Measurements from ENCODE around the gene RNF187. TPM values are rescaled to one million over a fixed set of nuclear protein-coding genes. Genes with fewer than 3 reads are reported as not detected.

Gene RNF187
- total RNA-seq, 1 experiment from 2014 or later, result 143 TPM

DNA sequence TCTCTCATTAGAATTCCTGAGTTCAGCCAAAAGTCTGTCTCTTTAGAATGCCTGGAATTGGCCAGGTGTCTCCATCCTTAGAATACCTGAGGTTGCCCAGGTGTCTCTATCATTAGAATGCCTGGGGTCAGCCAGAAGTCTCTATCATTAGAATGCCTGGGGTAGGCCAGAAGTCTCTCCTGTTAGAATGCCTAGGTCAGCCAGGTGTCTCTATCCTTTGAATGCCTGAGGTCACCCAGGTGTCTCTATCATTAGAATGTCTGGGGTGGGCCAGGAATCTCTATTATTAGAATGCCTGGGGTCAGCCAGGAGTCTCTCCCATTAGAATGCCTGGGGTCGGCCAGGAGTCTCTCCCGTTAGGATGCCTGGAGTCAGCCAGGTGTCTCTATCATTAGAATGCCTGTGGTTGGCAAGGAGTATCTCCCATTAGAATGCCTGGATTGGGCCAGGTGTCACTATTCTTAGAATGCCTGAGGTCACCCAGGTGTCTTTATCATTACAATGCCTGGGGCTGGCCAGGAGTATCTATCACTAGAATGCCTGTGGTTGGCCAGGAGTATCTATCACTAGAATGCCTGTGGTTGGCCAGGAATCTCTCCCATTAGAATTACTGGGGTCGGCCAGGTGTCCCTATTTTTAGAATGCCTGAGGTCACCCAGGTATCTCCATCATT lies 43.0 kb downstream of the RNF187 start:
- no peak for DNase-seq (ENCODE audit: low read depth, low spot score)
- intact Hi-C loops (cut with micrococcal nuclease; ENCODE audit: unreplicated experiment), result no loop called here
- H3K4me1 ChIP-seq (ENCODE audit: control insufficient read depth, insufficient read depth, low read length), result no peaks in the 10 kb centered on the region
- TF ChIP-seq, protein P1, sequence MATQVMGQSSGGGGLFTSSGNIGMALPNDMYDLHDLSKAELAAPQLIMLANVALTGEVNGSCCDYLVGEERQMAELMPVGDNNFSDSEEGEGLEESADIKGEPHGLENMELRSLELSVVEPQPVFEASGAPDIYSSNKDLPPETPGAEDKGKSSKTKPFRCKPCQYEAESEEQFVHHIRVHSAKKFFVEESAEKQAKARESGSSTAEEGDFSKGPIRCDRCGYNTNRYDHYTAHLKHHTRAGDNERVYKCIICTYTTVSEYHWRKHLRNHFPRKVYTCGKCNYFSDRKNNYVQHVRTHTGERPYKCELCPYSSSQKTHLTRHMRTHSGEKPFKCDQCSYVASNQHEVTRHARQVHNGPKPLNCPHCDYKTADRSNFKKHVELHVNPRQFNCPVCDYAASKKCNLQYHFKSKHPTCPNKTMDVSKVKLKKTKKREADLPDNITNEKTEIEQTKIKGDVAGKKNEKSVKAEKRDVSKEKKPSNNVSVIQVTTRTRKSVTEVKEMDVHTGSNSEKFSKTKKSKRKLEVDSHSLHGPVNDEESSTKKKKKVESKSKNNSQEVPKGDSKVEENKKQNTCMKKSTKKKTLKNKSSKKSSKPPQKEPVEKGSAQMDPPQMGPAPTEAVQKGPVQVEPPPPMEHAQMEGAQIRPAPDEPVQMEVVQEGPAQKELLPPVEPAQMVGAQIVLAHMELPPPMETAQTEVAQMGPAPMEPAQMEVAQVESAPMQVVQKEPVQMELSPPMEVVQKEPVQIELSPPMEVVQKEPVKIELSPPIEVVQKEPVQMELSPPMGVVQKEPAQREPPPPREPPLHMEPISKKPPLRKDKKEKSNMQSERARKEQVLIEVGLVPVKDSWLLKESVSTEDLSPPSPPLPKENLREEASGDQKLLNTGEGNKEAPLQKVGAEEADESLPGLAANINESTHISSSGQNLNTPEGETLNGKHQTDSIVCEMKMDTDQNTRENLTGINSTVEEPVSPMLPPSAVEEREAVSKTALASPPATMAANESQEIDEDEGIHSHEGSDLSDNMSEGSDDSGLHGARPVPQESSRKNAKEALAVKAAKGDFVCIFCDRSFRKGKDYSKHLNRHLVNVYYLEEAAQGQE (IDR thresholded peaks at IDR 0.05; ENCODE audit: insufficient read depth in 1 of 2, low read depth in 2 of 2, low read length in 1 of 2), result no peak
- TF ChIP-seq SIN3A (IDR thresholded peaks at IDR 0.05; ENCODE audit: borderline replicate concordance, insufficient read depth, low read depth, low read length), result no peak
- TF ChIP-seq POLR2AphosphoS5 (IDR thresholded peaks at IDR 0.05; ENCODE audit: low read depth, low read length), result no peak
- TF ChIP-seq TCF7L2 (IDR thresholded peaks at IDR 0.05; ENCODE audit: low read depth, low read length), result no peak
- TF ChIP-seq, protein P2, sequence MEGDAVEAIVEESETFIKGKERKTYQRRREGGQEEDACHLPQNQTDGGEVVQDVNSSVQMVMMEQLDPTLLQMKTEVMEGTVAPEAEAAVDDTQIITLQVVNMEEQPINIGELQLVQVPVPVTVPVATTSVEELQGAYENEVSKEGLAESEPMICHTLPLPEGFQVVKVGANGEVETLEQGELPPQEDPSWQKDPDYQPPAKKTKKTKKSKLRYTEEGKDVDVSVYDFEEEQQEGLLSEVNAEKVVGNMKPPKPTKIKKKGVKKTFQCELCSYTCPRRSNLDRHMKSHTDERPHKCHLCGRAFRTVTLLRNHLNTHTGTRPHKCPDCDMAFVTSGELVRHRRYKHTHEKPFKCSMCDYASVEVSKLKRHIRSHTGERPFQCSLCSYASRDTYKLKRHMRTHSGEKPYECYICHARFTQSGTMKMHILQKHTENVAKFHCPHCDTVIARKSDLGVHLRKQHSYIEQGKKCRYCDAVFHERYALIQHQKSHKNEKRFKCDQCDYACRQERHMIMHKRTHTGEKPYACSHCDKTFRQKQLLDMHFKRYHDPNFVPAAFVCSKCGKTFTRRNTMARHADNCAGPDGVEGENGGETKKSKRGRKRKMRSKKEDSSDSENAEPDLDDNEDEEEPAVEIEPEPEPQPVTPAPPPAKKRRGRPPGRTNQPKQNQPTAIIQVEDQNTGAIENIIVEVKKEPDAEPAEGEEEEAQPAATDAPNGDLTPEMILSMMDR (IDR thresholded peaks at IDR 0.05), result no peak
- no peaks in the 10 kb centered on the region for H3K27me3 ChIP-seq (ENCODE audit: control insufficient read depth, insufficient read depth, low read length)
- H3K36me3 ChIP-seq (ENCODE audit: control insufficient read depth, insufficient read depth, low read length), result no peaks in the 10 kb centered on the region
- H3K9me3 ChIP-seq (ENCODE audit: control insufficient read depth, insufficient read depth, low read depth, low read length), result no peaks in the 10 kb centered on the region
- in situ Hi-C loops (cut with HindIII; ENCODE audit: low pct_unique_long_range_greater_than_20kb, low sequenced_read_pairs), result no loop called here
- no peak overlapping the region for H3K4me3 ChIP-seq (ENCODE audit: low read depth in 2 of 2, low read length in 2 of 2)
- BruUV-seq (replicated peaks), result no TSS peak
- no peak for ATAC-seq
- no peak overlapping the region for H3K27ac ChIP-seq (ENCODE audit: low read length)
- ChIA-PET CTCF (no interaction called here), POLR2A (no interaction called here)

DNA sequence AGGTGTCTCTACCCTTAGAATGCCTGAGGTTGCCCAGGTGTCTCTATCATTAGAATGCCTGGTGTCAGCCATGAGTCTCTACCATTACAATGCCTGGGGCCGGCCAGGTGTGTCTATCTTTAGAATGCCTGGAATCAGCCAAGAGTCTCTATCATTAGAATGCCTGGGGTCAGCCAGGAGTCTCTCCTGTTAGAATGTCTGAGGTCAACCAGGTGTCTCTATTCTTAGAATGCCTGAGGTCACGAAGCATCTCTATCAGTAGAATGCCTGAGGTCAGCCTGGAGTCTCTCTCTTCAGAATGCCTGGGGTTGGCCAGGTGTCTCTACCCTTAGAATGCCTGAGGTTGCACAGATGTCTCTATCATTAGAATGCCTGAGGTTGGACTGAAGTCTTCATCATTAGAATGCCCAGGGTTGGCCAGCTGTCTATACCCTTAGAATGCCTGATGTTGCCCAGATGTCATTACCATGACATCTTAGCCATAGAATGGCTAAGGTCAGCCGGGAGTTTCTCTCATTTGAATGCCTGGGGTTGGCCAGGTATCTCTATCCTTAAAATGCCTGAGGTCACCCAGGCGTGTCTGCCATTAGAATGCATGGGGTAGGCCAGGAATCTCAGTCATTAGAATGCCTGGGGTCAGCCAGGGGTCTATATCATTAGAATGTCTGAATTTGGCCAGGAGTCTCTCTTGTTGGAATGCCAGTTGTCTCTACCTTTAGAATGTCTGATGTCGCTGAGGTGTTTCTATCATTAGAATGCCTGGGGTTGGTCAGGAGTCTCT lies 44.0 kb downstream of the RNF187 start:
- DNase-seq (ENCODE audit: low read depth, low spot score), result no peak
- no peak for TF ChIP-seq POLR2AphosphoS5 (IDR thresholded peaks at IDR 0.05; ENCODE audit: low read depth, low read length)
- no peak for TF ChIP-seq TCF7L2 (IDR thresholded peaks at IDR 0.05; ENCODE audit: low read depth, low read length)
- TF ChIP-seq SIN3A (IDR thresholded peaks at IDR 0.05; ENCODE audit: borderline replicate concordance, insufficient read depth, low read depth, low read length), result no peak
- TF ChIP-seq, protein P2 (IDR thresholded peaks at IDR 0.05), result no peak
- TF ChIP-seq, protein P1 (IDR thresholded peaks at IDR 0.05; ENCODE audit: insufficient read depth in 1 of 2, low read depth in 2 of 2, low read length in 1 of 2), result no peak
- Histone ChIP-seq H3K4me1 (ENCODE audit: control insufficient read depth, insufficient read depth, low read length) (no peaks in the 10 kb centered on the region), H3K27ac (ENCODE audit: low read length) (no peak overlapping the region), H3K4me3 (ENCODE audit: low read depth in 2 of 2, low read length in 2 of 2) (no peak overlapping the region), H3K9me3 (ENCODE audit: control insufficient read depth, insufficient read depth, low read depth, low read length) (no peaks in the 10 kb centered on the region), H3K27me3 (ENCODE audit: control insufficient read depth, insufficient read depth, low read length) (no peaks in the 10 kb centered on the region), H3K36me3 (ENCODE audit: control insufficient read depth, insufficient read depth, low read length) (no peaks in the 10 kb centered on the region)
- ChIA-PET POLR2A (no interaction called here), CTCF (no interaction called here)
- intact Hi-C loops (cut with micrococcal nuclease; ENCODE audit: unreplicated experiment), result no loop called here
- in situ Hi-C loops (cut with HindIII; ENCODE audit: low pct_unique_long_range_greater_than_20kb, low sequenced_read_pairs), result no loop called here
- ATAC-seq, result no peak
- BruUV-seq (replicated peaks), result no TSS peak

All from Panc1 (cell line).